Measurements from ENCODE around the gene AIF1. TPM values are rescaled to one million over a fixed set of nuclear protein-coding genes. Genes with fewer than 3 reads are reported as not detected.

The AIF1 gene
- total RNA-seq, 1 experiment from 2014 or later = not detected

DNA sequence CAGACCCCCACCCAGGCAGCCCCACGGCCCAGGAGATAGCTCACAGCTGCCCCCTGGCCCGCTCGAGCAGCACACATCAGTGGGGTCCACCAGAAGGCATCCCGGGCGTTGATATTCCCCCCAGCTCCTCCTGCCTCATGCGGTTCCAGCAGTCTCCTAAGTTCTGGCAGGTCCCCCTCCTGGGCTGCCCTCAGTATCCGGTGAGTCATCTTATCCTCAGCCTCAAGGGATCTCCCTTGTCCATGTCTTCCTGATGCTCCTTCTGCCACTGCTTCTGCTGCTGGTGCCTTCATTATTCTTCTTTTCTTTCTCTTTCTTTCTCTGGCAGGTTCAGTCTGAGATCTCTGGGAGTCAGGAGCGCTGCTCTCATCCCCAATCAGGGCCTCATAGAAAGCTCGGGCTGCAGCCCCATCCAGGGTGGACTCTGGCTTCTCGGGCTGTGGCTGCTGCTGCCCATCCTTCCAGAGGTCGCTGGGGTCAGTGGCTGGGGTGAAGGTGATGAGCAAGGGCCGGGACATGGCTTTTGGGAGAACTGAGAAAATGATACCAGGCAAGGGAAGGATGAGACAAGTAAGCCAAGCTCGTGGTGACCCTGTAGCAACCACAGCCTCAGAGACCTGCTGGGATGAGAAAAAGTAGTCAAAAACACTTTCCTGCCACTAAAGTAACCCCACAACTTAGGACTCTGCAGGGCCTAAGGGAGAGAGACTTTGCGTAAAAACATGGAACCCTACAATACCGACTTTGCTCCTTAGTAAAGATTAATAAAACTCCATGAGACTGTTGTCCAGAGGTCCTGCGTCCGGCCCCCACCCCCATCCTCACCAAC, 49.1 kb downstream of the AIF1 start:
- H3K27me3 ChIP-seq = no peaks in the 10 kb centered on the region
- H3K4me3 ChIP-seq = peak overlapping the region; percentile 78
- no peaks in the 10 kb centered on the region for H3K9me3 ChIP-seq
- peak; percentile 70 for DNase-seq
- H3K36me3 ChIP-seq = peaks cover 39% of the 10 kb centered on the region

DNA sequence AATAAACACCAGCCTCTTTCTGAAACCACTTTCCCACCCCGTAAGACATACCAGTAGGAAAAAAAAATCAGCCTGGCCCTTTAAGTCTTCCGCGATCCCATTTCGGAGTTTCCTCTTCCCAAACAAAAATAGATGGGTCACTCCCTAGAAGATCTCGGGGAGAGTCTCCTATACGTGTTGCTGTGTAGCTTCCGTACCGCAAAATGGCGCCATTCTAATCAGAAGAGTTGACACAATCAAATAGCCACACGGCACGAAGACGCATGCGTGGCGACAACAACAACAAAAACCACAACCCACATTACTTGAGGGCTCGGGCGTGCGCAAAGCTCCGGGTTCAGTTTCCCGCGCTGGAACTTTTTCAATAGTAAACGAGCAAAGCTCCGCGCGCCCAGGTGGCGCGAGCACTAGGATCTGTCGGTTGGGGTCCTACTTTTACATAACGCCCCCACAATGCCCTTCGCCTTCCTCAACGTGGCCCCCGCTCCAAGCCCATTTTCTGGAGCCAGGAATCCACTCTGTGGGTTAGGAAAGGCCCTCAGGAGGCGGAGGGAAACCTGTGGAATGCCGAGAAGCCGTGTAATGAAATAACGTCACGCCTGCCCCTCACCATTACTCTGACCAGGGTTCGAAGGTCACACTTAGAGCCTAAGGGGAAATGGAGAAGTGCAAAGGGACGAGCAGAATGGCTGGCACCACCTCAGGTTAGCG, 49.9 kb downstream of the AIF1 start, which contains the start of gene GPANK1:
Gene GPANK1, minus strand, starts transcription at position 208 of the 711 bp plus-strand sequence. CDS start 519 bp downstream, outside the sequence.
- Histone ChIP-seq H3K36me3 (peaks cover 44% of the 10 kb centered on the region), H3K27me3 (no peaks in the 10 kb centered on the region), H3K4me3 (peak within 1 kb of the TSS; percentile 78), H3K9me3 (no peaks in the 10 kb centered on the region)
- DNase-seq = peak; percentile 74

DNA sequence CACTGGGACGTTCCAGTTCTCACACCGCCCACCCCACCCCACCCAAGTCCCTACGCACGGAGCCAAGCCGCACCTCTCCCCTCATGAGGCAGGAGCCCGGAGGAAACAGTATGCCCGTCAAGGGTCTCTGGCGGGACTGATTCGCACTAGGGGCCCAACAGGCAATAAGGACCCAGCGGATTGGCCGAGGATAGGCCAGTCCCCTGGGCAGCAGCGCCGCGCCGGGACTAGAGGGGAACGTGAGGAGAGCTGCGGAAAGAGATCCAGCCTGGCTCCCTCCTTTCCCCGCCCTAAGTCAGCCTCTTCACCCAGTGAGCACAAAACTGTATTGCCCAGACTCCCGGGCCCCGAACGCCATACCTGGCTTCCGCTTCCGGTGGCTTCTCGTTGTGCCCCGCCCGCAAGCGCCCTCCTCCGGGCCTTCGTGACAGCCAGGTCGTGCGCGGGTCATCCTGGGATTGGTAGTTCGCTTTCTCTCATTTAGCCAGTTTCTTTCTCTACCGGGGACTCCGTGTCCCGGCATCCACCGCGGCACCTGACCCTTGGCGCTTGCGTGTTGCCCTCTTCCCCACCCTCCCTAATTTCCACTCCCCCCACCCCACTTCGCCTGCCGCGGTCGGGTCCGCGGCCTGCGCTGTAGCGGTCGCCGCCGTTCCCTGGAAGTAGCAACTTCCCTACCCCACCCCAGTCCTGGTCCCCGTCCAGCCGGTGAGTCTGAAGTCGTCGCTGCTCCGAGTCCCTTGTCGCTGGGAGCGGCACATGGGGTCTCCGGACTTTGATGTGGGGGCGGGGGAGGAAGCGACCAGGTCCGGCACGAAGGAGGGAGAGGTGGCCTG, 50.7 kb downstream of the AIF1 start, which contains the start of gene CSNK2B:
Gene CSNK2B, plus strand, starts transcription at position 580 of the 836 bp plus-strand sequence. CDS start 752 bp downstream, outside the sequence.
- Histone ChIP-seq H3K36me3 (peaks cover 47% of the 10 kb centered on the region), H3K27me3 (no peaks in the 10 kb centered on the region), H3K9me3 (no peaks in the 10 kb centered on the region), H3K4me3 (peak within 1 kb of the TSS; percentile 78)
- peak; percentile 97 for DNase-seq

DNA sequence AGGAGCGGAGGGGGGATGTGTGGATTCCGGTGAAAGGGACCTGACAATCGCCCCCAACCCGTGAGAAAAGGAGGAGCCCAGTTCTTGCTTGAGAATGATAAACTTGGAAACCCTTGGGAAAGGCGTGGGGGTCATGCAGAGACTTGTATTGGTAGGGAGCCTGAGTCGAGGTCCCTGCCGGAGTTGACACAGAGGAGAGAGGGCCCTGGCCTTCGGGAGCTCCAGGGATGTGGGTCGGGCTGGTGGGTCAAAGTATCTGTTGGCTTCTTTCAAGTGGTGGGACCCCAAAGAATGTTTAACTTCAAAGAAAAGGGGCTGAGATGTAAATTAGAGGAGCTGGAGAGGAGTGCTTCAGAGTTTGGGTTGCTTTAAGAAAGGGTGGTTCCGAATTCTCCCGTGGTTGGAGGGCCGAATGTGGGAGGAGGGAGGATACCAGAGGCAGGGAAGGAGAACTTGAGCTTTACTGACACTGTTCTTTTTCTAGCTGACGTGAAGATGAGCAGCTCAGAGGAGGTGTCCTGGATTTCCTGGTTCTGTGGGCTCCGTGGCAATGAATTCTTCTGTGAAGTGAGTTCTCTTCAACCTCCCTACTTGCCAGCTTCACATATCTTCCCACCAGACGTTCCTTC, 51.4 kb downstream of the AIF1 start:
- no peaks in the 10 kb centered on the region for H3K27me3 ChIP-seq
- peak overlapping the region; percentile 78 for H3K4me3 ChIP-seq
- H3K36me3 ChIP-seq = peaks cover 47% of the 10 kb centered on the region
- DNase-seq = no peak
- no peaks in the 10 kb centered on the region for H3K9me3 ChIP-seq

Other genes with a start within 250 kb of the AIF1 start
- gene MICA, start 211.6 kb upstream of the AIF1 start, total RNA-seq (2014; rRNA removed; shearing (Covaris generic); ENCODE audit: low replicate concordance) = 15.9 and 31.0 TPM in 2 replicates
- gene MICB, start 117.1 kb upstream of the AIF1 start, total RNA-seq (2014; rRNA removed; shearing (Covaris generic); ENCODE audit: low replicate concordance) = 13.1 and 17.6 TPM in 2 replicates
- gene MCCD1, start 86.3 kb upstream of the AIF1 start, total RNA-seq (2014; rRNA removed; shearing (Covaris generic); ENCODE audit: low replicate concordance) = not detected in 2 replicates
- 389 and 536 TPM in 2 replicates for gene DDX39B, start 73.2 kb upstream of the AIF1 start, total RNA-seq (2014; rRNA removed; shearing (Covaris generic); ENCODE audit: low replicate concordance)
- 2.1 and 3.4 TPM in 2 replicates for gene ATP6V1G2, start 68.6 kb upstream of the AIF1 start, total RNA-seq (2014; rRNA removed; shearing (Covaris generic); ENCODE audit: low replicate concordance)
- gene NFKBIL1, start 67.6 kb upstream of the AIF1 start, total RNA-seq (2014; rRNA removed; shearing (Covaris generic); ENCODE audit: low replicate concordance) = 19.7 and 29.3 TPM in 2 replicates
- gene LTA, start 42.9 kb upstream of the AIF1 start, total RNA-seq (2014; rRNA removed; shearing (Covaris generic); ENCODE audit: low replicate concordance) = not detected in 2 replicates
- gene TNF, start 39.7 kb upstream of the AIF1 start, total RNA-seq (2014; rRNA removed; shearing (Covaris generic); ENCODE audit: low replicate concordance) = not detected in 2 replicates
- gene LTB, start 32.8 kb upstream of the AIF1 start, total RNA-seq (2014; rRNA removed; shearing (Covaris generic); ENCODE audit: low replicate concordance) = not detected in 2 replicates
- not detected in 2 replicates for gene LST1, start 29.0 kb upstream of the AIF1 start, total RNA-seq (2014; rRNA removed; shearing (Covaris generic); ENCODE audit: low replicate concordance)
- gene NCR3, start 22.2 kb upstream of the AIF1 start, total RNA-seq (2014; rRNA removed; shearing (Covaris generic); ENCODE audit: low replicate concordance) = not detected in 2 replicates
- gene PRRC2A, start 5.5 kb downstream of the AIF1 start, total RNA-seq (2014; rRNA removed; shearing (Covaris generic); ENCODE audit: low replicate concordance) = 17.1 and 18.2 TPM in 2 replicates
- 82.2 and 194 TPM in 2 replicates for gene BAG6, start 37.4 kb downstream of the AIF1 start, total RNA-seq (2014; rRNA removed; shearing (Covaris generic); ENCODE audit: low replicate concordance)
- 0.56 TPM in 1 of 2 replicates, not detected in the other for gene APOM, start 40.7 kb downstream of the AIF1 start, total RNA-seq (2014; rRNA removed; shearing (Covaris generic); ENCODE audit: low replicate concordance)
- gene C6orf47, start 45.5 kb downstream of the AIF1 start, total RNA-seq (2014; rRNA removed; shearing (Covaris generic); ENCODE audit: low replicate concordance) = 5.9 and 6.5 TPM in 2 replicates
- gene GPANK1, start 49.8 kb downstream of the AIF1 start, total RNA-seq (2014; rRNA removed; shearing (Covaris generic); ENCODE audit: low replicate concordance) = 21.4 and 24.2 TPM in 2 replicates
- gene CSNK2B, start 50.8 kb downstream of the AIF1 start, total RNA-seq (2014; rRNA removed; shearing (Covaris generic); ENCODE audit: low replicate concordance) = 88.8 and 99.8 TPM in 2 replicates
- 0.42 and 1.1 TPM in 2 replicates for gene LY6G5B, start 54.7 kb downstream of the AIF1 start, total RNA-seq (2014; rRNA removed; shearing (Covaris generic); ENCODE audit: low replicate concordance)
- not detected in 2 replicates for gene LY6G5C, start 65.8 kb downstream of the AIF1 start, total RNA-seq (2014; rRNA removed; shearing (Covaris generic); ENCODE audit: low replicate concordance)
- 19.4 and 43.4 TPM in 2 replicates for gene ABHD16A, start 88.1 kb downstream of the AIF1 start, total RNA-seq (2014; rRNA removed; shearing (Covaris generic); ENCODE audit: low replicate concordance)
- gene LY6G6F, start 91.6 kb downstream of the AIF1 start, total RNA-seq (2014; rRNA removed; shearing (Covaris generic); ENCODE audit: low replicate concordance) = not detected in 2 replicates
- not detected in 2 replicates for gene LY6G6D, start 100.1 kb downstream of the AIF1 start, total RNA-seq (2014; rRNA removed; shearing (Covaris generic); ENCODE audit: low replicate concordance)
- gene LY6G6C, start 106.5 kb downstream of the AIF1 start, total RNA-seq (2014; rRNA removed; shearing (Covaris generic); ENCODE audit: low replicate concordance) = not detected in 2 replicates
- gene MPIG6B, start 108.1 kb downstream of the AIF1 start, total RNA-seq (2014; rRNA removed; shearing (Covaris generic); ENCODE audit: low replicate concordance) = not detected in 2 replicates
- gene DDAH2, start 114.1 kb downstream of the AIF1 start, total RNA-seq (2014; rRNA removed; shearing (Covaris generic); ENCODE audit: low replicate concordance) = 24.6 and 31.9 TPM in 2 replicates
- 571 and 764 TPM in 2 replicates for gene CLIC1, start 121.3 kb downstream of the AIF1 start, total RNA-seq (2014; rRNA removed; shearing (Covaris generic); ENCODE audit: low replicate concordance)
- gene MSH5, start 124.8 kb downstream of the AIF1 start, total RNA-seq (2014; rRNA removed; shearing (Covaris generic); ENCODE audit: low replicate concordance) = 3.1 and 6.3 TPM in 2 replicates
- 2.5 TPM in 1 of 2 replicates, not detected in the other for gene SAPCD1, start 147.4 kb downstream of the AIF1 start, total RNA-seq (2014; rRNA removed; shearing (Covaris generic); ENCODE audit: low replicate concordance)
- 0.13 and 0.84 TPM in 2 replicates for gene VWA7, start 162.1 kb downstream of the AIF1 start, total RNA-seq (2014; rRNA removed; shearing (Covaris generic); ENCODE audit: low replicate concordance)
- 58.8 and 107 TPM in 2 replicates for gene VARS1, start 180.5 kb downstream of the AIF1 start, total RNA-seq (2014; rRNA removed; shearing (Covaris generic); ENCODE audit: low replicate concordance)
- gene LSM2, start 191.7 kb downstream of the AIF1 start, total RNA-seq (2014; rRNA removed; shearing (Covaris generic); ENCODE audit: low replicate concordance) = 57.0 and 58.4 TPM in 2 replicates
- gene HSPA1L, start 200.0 kb downstream of the AIF1 start, total RNA-seq (2014; rRNA removed; shearing (Covaris generic); ENCODE audit: low replicate concordance) = 0.33 and 0.39 TPM in 2 replicates
- gene HSPA1A, start 200.3 kb downstream of the AIF1 start, total RNA-seq (2014; rRNA removed; shearing (Covaris generic); ENCODE audit: low replicate concordance) = 32.5 and 71.8 TPM in 2 replicates
- 48.7 and 72.1 TPM in 2 replicates for gene HSPA1B, start 212.5 kb downstream of the AIF1 start, total RNA-seq (2014; rRNA removed; shearing (Covaris generic); ENCODE audit: low replicate concordance)
- 11.7 and 14.6 TPM in 2 replicates for gene NEU1, start 247.6 kb downstream of the AIF1 start, total RNA-seq (2014; rRNA removed; shearing (Covaris generic); ENCODE audit: low replicate concordance)